HEK293 (cell line): ENCODE results near the gene ZNF563.
"Not testable (repeated sequence)": the region's sequence is repeated elsewhere in the genome, so short reads cannot be mapped to it uniquely, and the experiment has no call there.

Source experiments
- CTCF ChIA-PET: fragments of 350-600 bp; formaldehyde crosslinking; extraction: SDS; loops from one replicate; lab custom pipeline; 2021; ENCODE audit warnings: antibody characterized with exemption; lab: Yijun Ruan, JAX
- POLR2A ChIA-PET: fragments of 300-600 bp; formaldehyde crosslinking; extraction: SDS; loops from one replicate; lab custom pipeline; 2020; ENCODE audit warnings: antibody characterized with exemption, inconsistent platforms; lab: Yijun Ruan, JAX
- H3K27ac ChIP-seq: fragments of 200-500 bp; sonication (Bioruptor generic); 2 replicates; pipeline ENCODE4 v1.5.1; 2014; ENCODE audit warnings: low read depth, low read length, control low read depth, inconsistent platforms; ENCODE audit errors: extremely low read depth
- H3K36me3 ChIP-seq, 2 experiments: fragments of 200-500 bp in 1 of 2; sonication (Bioruptor generic) in 1 of 2; 1 replicate in 1 of 2; 2 replicates in 1 of 2; pipeline ENCODE4 v1.5.1; 2014 to 2017; ENCODE audit warnings: inconsistent platforms in 2 of 2, low read length in 2 of 2; ENCODE audit not compliant: control insufficient read depth in 2 of 2, insufficient read depth in 1 of 2
- H3K4me1 ChIP-seq: fragments of 200-500 bp; sonication (Bioruptor generic); 2 replicates; pipeline ENCODE4 v1.5.1; 2014; ENCODE audit warnings: mild to moderate bottlenecking, low read length, inconsistent platforms; ENCODE audit not compliant: control insufficient read depth, insufficient read depth
- H3K4me3 ChIP-seq: 2 replicates; pipeline ENCODE4 v1.5.1; 2011; ENCODE audit warnings: low read depth, mild to moderate bottlenecking, control low read depth, low read length, moderate library complexity
- H3K9me3 ChIP-seq: fragments of 200-500 bp; sonication (Bioruptor generic); 2 replicates; pipeline ENCODE4 v1.5.1; 2014; ENCODE audit warnings: low read depth, low read length, inconsistent platforms; ENCODE audit not compliant: control insufficient read depth, insufficient read depth
- GLIS1 ChIP-seq: fragments of 450-650 bp; formaldehyde crosslinking; IDR thresholded peaks from 2 replicates; pipeline ENCODE4 v1.5.1; 2016; ENCODE audit warnings: missing biosample characterization, missing genetic modification characterization
- SCRT2 ChIP-seq: fragments of 450-650 bp; formaldehyde crosslinking; IDR thresholded peaks from 2 replicates; pipeline ENCODE4 v1.5.1; 2016; ENCODE audit warnings: missing biosample characterization, missing genetic modification characterization
- SP7 ChIP-seq: fragments of 450-650 bp; formaldehyde crosslinking; IDR thresholded peaks from 2 replicates; pipeline ENCODE4 v1.5.1; 2016; ENCODE audit warnings: missing biosample characterization, missing genetic modification characterization
- ZBTB48 ChIP-seq: fragments of 450-650 bp; formaldehyde crosslinking; IDR thresholded peaks from 2 replicates; pipeline ENCODE4 v1.5.1; 2016; ENCODE audit warnings: missing biosample characterization, missing genetic modification characterization
- ZNF19 ChIP-seq: fragments of 450-650 bp; formaldehyde crosslinking; IDR thresholded peaks from 2 replicates; pipeline ENCODE4; 2016; ENCODE audit warnings: missing biosample characterization, missing genetic modification characterization, low read depth
- ZNF23 ChIP-seq: fragments of 450-650 bp; formaldehyde crosslinking; IDR thresholded peaks from 2 replicates; pipeline ENCODE4 v1.5.1; 2016; ENCODE audit warnings: missing biosample characterization, missing genetic modification characterization, borderline replicate concordance
- ZNF404 ChIP-seq: fragments of 450-650 bp; formaldehyde crosslinking; IDR thresholded peaks from 2 replicates; pipeline ENCODE4 v1.5.1; 2017; ENCODE audit warnings: missing biosample characterization, missing genetic modification characterization
- ZNF426 ChIP-seq: fragments of 450-650 bp; formaldehyde crosslinking; IDR thresholded peaks from 2 replicates; pipeline ENCODE4 v1.5.1; 2017; ENCODE audit warnings: missing biosample characterization, missing genetic modification characterization, mild to moderate bottlenecking, inconsistent platforms, moderate library complexity
- ZNF514 ChIP-seq: fragments of 450-650 bp; formaldehyde crosslinking; IDR thresholded peaks from 2 replicates; pipeline ENCODE4 v1.5.1; 2016; ENCODE audit warnings: missing biosample characterization, missing genetic modification characterization
- ZNF518A ChIP-seq: fragments of 450-650 bp; formaldehyde crosslinking; conservative IDR thresholded peaks from 2 replicates; pipeline ENCODE4 v1.5.1; 2016; ENCODE audit warnings: low read depth, missing biosample characterization, missing genetic modification characterization
- ZNF521 ChIP-seq: fragments of 450-650 bp; formaldehyde crosslinking; IDR thresholded peaks from 2 replicates; pipeline ENCODE4 v1.5.1; 2017; ENCODE audit warnings: missing biosample characterization, mild to moderate bottlenecking, missing genetic modification characterization
- ZNF558 ChIP-seq: fragments of 450-650 bp; formaldehyde crosslinking; IDR thresholded peaks from 2 replicates; pipeline ENCODE4 v1.5.1; 2016; ENCODE audit warnings: missing biosample characterization, missing genetic modification characterization
- ZNF624 ChIP-seq: fragments of 450-650 bp; formaldehyde crosslinking; IDR thresholded peaks from 2 replicates; pipeline ENCODE4 v1.5.1; 2017; ENCODE audit warnings: missing biosample characterization, missing genetic modification characterization
- ZNF843 ChIP-seq: fragments of 450-650 bp; formaldehyde crosslinking; IDR thresholded peaks from 2 replicates; pipeline ENCODE4 v1.5.1; 2016; ENCODE audit warnings: missing biosample characterization, missing genetic modification characterization
- TF ChIP-seq, protein P1 (sequence below): fragments of 450-650 bp; formaldehyde crosslinking; optimal IDR thresholded peaks from 2 replicates; pipeline ENCODE3; 2016; ENCODE audit warnings: missing biosample characterization, mild to moderate bottlenecking, missing genetic modification characterization
- TF ChIP-seq, protein P2 (sequence below): fragments of 450-650 bp; formaldehyde crosslinking; IDR thresholded peaks from 2 replicates; pipeline ENCODE4 v1.5.1; 2016; ENCODE audit warnings: missing biosample characterization, missing genetic modification characterization

Gene ZNF563

DNA sequence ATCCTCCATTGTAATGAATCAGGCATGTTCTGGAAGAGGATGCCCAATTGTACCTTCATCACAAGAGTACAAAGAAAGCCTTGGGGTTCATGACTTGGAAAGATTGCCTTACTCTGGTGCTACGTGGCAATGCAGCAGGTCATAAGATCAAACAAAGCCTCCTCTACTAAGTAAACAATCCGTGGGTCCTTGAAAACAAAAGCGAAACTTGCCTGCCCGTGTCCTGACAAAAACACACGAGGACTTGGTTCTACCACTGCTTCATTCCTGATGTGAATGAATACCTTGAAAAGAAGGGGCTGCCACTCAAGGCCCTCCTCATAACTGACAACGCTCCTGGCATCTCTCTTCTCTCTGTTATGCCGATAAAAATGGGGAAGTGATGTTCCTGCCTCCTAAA is 18.9 kb downstream of the ZNF563 start:
- Histone ChIP-seq H3K9me3 (no peaks in the 10 kb centered on the region), H3K27ac (no peak overlapping the region), H3K4me1 (no peaks in the 10 kb centered on the region), H3K36me3 (peaks cover 0 to 14% of the 10 kb centered on the region in 2 experiments; a peak in 1 of 3 replicates), H3K4me3 (no peak overlapping the region)
- ChIA-PET CTCF (no interaction called here), POLR2A (interaction anchor here (0.7 kb wide), 2 partner anchors 19 to 51 kb away, joined by 3 to 4 read pairs; partner anchors contain the start of genes ZNF442 and ZNF563)
- TF ChIP-seq ZNF23 (tag by site-specific recombination) (no peak), GLIS1 (0 out of 2 replicates have a peak, but pooled peaks have one; percentile 12)

DNA sequence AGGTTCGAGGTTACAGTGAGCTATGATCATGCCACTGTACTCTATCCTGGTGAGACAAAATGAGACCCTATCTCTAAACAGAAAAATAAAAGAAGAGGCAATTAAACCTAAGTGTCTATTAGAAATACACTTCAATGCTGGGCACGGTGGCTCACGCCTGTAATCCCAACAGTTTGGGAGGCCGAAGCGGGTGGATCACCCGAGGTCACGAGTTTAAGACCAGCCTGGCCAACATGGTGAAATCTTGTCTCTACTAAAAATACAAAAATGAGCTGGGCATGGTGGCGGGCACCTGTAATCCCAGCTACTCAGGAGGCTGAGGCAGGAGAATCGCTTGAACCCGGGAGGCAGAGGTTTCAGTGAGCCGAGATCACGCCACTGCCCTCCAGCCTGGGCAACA is 24.5 kb downstream of the ZNF563 start:
- H3K4me1 ChIP-seq, H3K27ac ChIP-seq, H3K36me3 ChIP-seq, H3K4me3 ChIP-seq, CTCF ChIA-PET, POLR2A ChIA-PET, H3K9me3 ChIP-seq: not testable (repeated sequence)

DNA sequence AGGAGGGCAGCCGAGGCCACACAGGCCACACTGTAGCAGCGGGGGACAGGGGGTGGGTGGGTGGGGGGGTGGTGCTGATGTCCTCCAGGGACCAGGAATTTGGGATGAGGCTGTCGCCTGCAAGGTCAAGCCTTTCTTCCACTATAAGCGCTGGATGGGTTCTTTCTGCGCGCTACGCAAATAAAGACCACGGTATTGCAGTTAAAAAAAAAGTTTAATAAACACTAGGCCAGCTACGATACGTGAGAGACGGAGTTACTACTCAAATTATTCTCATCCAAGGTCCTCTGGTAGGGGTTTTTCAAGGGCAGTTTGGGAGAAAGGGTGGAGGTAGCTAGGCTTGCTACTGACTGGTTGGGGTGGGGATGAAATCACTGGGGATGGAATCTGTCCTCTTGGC is 38.2 kb downstream of the ZNF563 start:
- TF ChIP-seq ZNF426 (tag by site-specific recombination) (no peak), SCRT2 (tag by site-specific recombination) (0 out of 2 replicates have a peak, but pooled peaks have one; percentile 0), ZNF404 (no peak), SP7 (tag by site-specific recombination) (no peak), ZNF624 (tag by site-specific recombination) (no peak), ZNF843 (tag by site-specific recombination) (no peak)
- TF ChIP-seq, protein P1, sequence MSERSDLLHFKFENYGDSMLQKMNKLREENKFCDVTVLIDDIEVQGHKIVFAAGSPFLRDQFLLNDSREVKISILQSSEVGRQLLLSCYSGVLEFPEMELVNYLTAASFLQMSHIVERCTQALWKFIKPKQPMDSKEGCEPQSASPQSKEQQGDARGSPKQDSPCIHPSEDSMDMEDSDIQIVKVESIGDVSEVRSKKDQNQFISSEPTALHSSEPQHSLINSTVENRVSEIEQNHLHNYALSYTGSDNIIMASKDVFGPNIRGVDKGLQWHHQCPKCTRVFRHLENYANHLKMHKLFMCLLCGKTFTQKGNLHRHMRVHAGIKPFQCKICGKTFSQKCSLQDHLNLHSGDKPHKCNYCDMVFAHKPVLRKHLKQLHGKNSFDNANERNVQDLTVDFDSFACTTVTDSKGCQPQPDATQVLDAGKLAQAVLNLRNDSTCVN (tag by site-specific recombination), result no peak
- TF ChIP-seq, all 188 proteins: peak for 1
- Histone ChIP-seq H3K4me3 (peak overlapping the region; percentile 69), H3K4me1 (no peaks in the 10 kb centered on the region), H3K27ac (no peak overlapping the region), H3K36me3 (peaks cover 0 to 8% of the 10 kb centered on the region in 2 experiments; a peak in 2 of 3 replicates), H3K9me3 (no peaks in the 10 kb centered on the region)
- POLR2A ChIA-PET, result interaction anchor here (1.0 to 1.4 kb wide), 4 partner anchors 38 to 200 kb away, joined by 3 to 7 read pairs (median 4); partner anchors contain the start of genes ZNF443, ZNF563 and ZNF799
- CTCF ChIA-PET, result interaction anchor here (0.6 kb wide), 1 partner anchor 403 kb away, joined by 3 read pairs; no protein-coding TSS in a partner anchor

- Histone ChIP-seq H3K36me3 (peaks cover 0 to 8% of the 10 kb centered on the region in 2 experiments; a peak in 2 of 3 replicates), H3K27ac (no peak within 1 kb of the TSS; the same call in 1 of the 2 replicates), H3K4me3 (peak within 1 kb of the TSS; percentile 69), H3K4me1 (no peaks in the 10 kb centered on the region), H3K9me3 (no peaks in the 10 kb centered on the region)
- ChIA-PET POLR2A (interaction anchor here (0.6 to 1.4 kb wide), 7 partner anchors 23 to 316 kb away, joined by 3 to 7 read pairs (median 4); partner anchors contain the start of genes ZNF136, ZNF443, ZNF490 and ZNF563), CTCF (interaction anchor here (0.6 kb wide), 1 partner anchor 51 kb away, joined by 3 read pairs; no protein-coding TSS in a partner anchor)
- TF ChIP-seq ZBTB48 (tag by site-specific recombination), result no peak
- no peak for TF ChIP-seq ZNF558 (tag by site-specific recombination)
- TF ChIP-seq ZNF521 (tag by site-specific recombination), result no peak
- TF ChIP-seq ZNF19 (tag by site-specific recombination), result no peak
- peak; percentile 70 for TF ChIP-seq ZNF518A (tag by site-specific recombination)
- TF ChIP-seq, protein P2, sequence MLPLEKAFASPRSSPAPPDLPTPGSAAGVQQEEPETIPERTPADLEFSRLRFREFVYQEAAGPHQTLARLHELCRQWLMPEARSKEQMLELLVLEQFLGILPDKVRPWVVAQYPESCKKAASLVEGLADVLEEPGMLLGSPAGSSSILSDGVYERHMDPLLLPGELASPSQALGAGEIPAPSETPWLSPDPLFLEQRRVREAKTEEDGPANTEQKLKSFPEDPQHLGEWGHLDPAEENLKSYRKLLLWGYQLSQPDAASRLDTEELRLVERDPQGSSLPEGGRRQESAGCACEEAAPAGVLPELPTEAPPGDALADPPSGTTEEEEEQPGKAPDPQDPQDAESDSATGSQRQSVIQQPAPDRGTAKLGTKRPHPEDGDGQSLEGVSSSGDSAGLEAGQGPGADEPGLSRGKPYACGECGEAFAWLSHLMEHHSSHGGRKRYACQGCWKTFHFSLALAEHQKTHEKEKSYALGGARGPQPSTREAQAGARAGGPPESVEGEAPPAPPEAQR (tag by site-specific recombination), result no peak
- TF ChIP-seq ZNF514 (tag by site-specific recombination), result no peak
These were observed 38.9 kb downstream of the ZNF563 start, which contains the start of gene ZNF44 for GRCh38 chr19:12294249-12295158. Gene ZNF44 (minus strand): TSS chr19:12294883. CDS start chr19:12294694, 189 bp downstream.
